BE2C (cell line): ENCODE measurements around the gene ATAD3C.
"Not testable (repeated sequence)": the region's sequence is repeated elsewhere in the genome, so short reads cannot be mapped to it uniquely, and the experiment has no call there.

Experiments used
- DNase-seq: peaks from one replicate; pipeline ENCODE4 v3.0.0-alpha.2; 2020
- H3K27me3 ChIP-seq: fragments of 250-450 bp; sonication (Bioruptor Pico); 2 replicates; pipeline ENCODE4 v1.5.1; 2020; ENCODE audit warnings: mild to moderate bottlenecking
- H3K36me3 ChIP-seq: fragments of 250-450 bp; sonication (Bioruptor Pico); 2 replicates; pipeline ENCODE4 v1.5.1; 2020; ENCODE audit warnings: mild to moderate bottlenecking
- H3K4me1 ChIP-seq: fragments of 250-450 bp; sonication (Bioruptor Pico); 2 replicates; pipeline ENCODE4 v1.5.1; 2020
- H3K4me3 ChIP-seq: 2 replicates; pipeline ENCODE4 v1.5.1; 2011; ENCODE audit warnings: low read depth, low read length
- H3K9me3 ChIP-seq: fragments of 250-450 bp; sonication (Bioruptor Pico); 2 replicates; pipeline ENCODE4 v1.5.1; 2020
- CTCF ChIP-seq: IDR thresholded peaks from 2 replicates; pipeline ENCODE4 v1.5.1; 2012; ENCODE audit warnings: mild to moderate bottlenecking, low read depth, low read length

The ATAD3C gene

GRCh38 chr1:1451696-1452364, 2.3 kb downstream of the ATAD3C start:
- Histone ChIP-seq H3K27me3 (no peaks in the 10 kb centered on the region), H3K4me1 (no peaks in the 10 kb centered on the region), H3K36me3 (no peaks in the 10 kb centered on the region), H3K9me3 (no peaks in the 10 kb centered on the region), H3K4me3 (no peak overlapping the region)
- no peak for DNase-seq
- no peak for TF ChIP-seq CTCF

- H3K4me1 ChIP-seq, DNase-seq, H3K9me3 ChIP-seq, H3K27me3 ChIP-seq, H3K36me3 ChIP-seq, H3K4me3 ChIP-seq: not testable (repeated sequence)
Observed at GRCh38 chr1:1452365-1452739, 2.9 kb downstream of the ATAD3C start.

GRCh38 chr1:1452882-1453281, 3.4 kb downstream of the ATAD3C start:
- DNase-seq = no peak
- H3K4me3 ChIP-seq = no peak overlapping the region
- no peaks in the 10 kb centered on the region for H3K4me1 ChIP-seq
- H3K27me3 ChIP-seq = no peaks in the 10 kb centered on the region
- H3K9me3 ChIP-seq = no peaks in the 10 kb centered on the region
- no peak for TF ChIP-seq CTCF
- H3K36me3 ChIP-seq = no peaks in the 10 kb centered on the region

- H3K9me3 ChIP-seq, H3K4me1 ChIP-seq, H3K36me3 ChIP-seq, DNase-seq, H3K27me3 ChIP-seq, H3K4me3 ChIP-seq: not testable (repeated sequence)
Observed at GRCh38 chr1:1454286-1455056, 5.0 kb downstream of the ATAD3C start.

GRCh38 chr1:1455366-1455884, 5.9 kb downstream of the ATAD3C start:
- no peaks in the 10 kb centered on the region for H3K4me1 ChIP-seq
- DNase-seq = no peak
- no peaks in the 10 kb centered on the region for H3K36me3 ChIP-seq
- H3K9me3 ChIP-seq = no peaks in the 10 kb centered on the region
- no peak overlapping the region for H3K4me3 ChIP-seq
- no peaks in the 10 kb centered on the region for H3K27me3 ChIP-seq
- TF ChIP-seq CTCF = no peak

GRCh38 chr1:1455934-1456333, 6.4 kb downstream of the ATAD3C start:
- H3K36me3 ChIP-seq, H3K4me1 ChIP-seq, H3K4me3 ChIP-seq, H3K9me3 ChIP-seq, DNase-seq, H3K27me3 ChIP-seq: not testable (repeated sequence)

- H3K4me1 ChIP-seq, H3K27me3 ChIP-seq, H3K9me3 ChIP-seq, DNase-seq, H3K4me3 ChIP-seq, H3K36me3 ChIP-seq: not testable (repeated sequence)
Observed at GRCh38 chr1:1456683-1457255, 7.3 kb downstream of the ATAD3C start.

- H3K4me1 ChIP-seq, H3K36me3 ChIP-seq, H3K9me3 ChIP-seq, H3K4me3 ChIP-seq, H3K27me3 ChIP-seq, DNase-seq: not testable (repeated sequence)
Observed at GRCh38 chr1:1459156-1459555, 9.7 kb downstream of the ATAD3C start.

GRCh38 chr1:1459711-1460110, 10.2 kb downstream of the ATAD3C start:
- not testable (repeated sequence) for DNase-seq, H3K36me3 ChIP-seq, H3K9me3 ChIP-seq, H3K4me3 ChIP-seq, H3K4me1 ChIP-seq, H3K27me3 ChIP-seq
